Left cardiac atrium (tissue), 4 donors: Measurements from ENCODE around the gene RPS19. TPM values are rescaled to one million over a fixed set of nuclear protein-coding genes. Genes with fewer than 3 reads are reported as not detected.

Experiments
- ATAC-seq, 2 donors: fragments of 200-7000 bp; cut with Tn5 transposase; one replicate each; pipeline ENCODE4 v1.9.1; 2020; ENCODE audit warnings: mild to moderate bottlenecking in 2 of 2, moderate library complexity in 2 of 2
- DNase-seq: peaks from one replicate; pipeline ENCODE4 v3.0.0-alpha.2; 2020
- intact Hi-C, 2 donors: fragments of 100-400 bp; cut with DNase I; formaldehyde crosslinking; loops; one replicate each; pipeline versions ENCODE4 v1.14.1 to v1.15.1; 2022 to 2023
- total RNA-seq, 2 donors: library from RNA; stranded (reverse); fragmentation: NEBNext Ultra II Directional; extraction: Animal tissue kit (Norgen Biotek cat#: 25700); gene quantifications; one replicate each; pipeline ENCODE4 v1.2.1, GENCODE V29; 2021
- donor health status: DM: no; HTN: yes; CAD: no.
- donor health status: DM: no; HTN: yes; CAD: no; lungs with severe emphysema.
- donor health status: DM: yes; HTN: yes; CAD: no.
- donor health status: Dilated cardiomyopathy.

The RPS19 gene
- total RNA-seq, 2 donors from 2014 or later, result 811 to 841 TPM

- intact Hi-C loops, result no loop called here
- DNase-seq (no peak), ATAC-seq (no peak)
These were observed 6.7 kb upstream of the RPS19 start for GRCh38 chr19:41853344-41853743.

GRCh38 chr19:41853768-41854167, 6.3 kb upstream of the RPS19 start:
- no peak for DNase-seq
- ATAC-seq, result no peak
- intact Hi-C loops, result no loop called here

GRCh38 chr19:41859213-41859617, 840 bp upstream of the RPS19 start:
- intact Hi-C loops, result no loop called here

GRCh38 chr19:41860419-41861115, 512 bp downstream of the RPS19 start:
- intact Hi-C loops, result no loop called here

More at GRCh38 chr19:41859213-41859617, 840 bp upstream of the RPS19 start:
- DNase-seq (no peak), ATAC-seq (no peak)

GRCh38 chr19:41861116-41861768, 1.2 kb downstream of the RPS19 start:
- intact Hi-C loops, result no loop called here
- DNase-seq (no peak), ATAC-seq (no peak)

More at GRCh38 chr19:41860419-41861115, 512 bp downstream of the RPS19 start:
- peak; percentile 59 for DNase-seq
- no peak for ATAC-seq

GRCh38 chr19:41861846-41862245, 1.8 kb downstream of the RPS19 start:
- intact Hi-C loops, result no loop called here
- no peak for DNase-seq
- no peak for ATAC-seq

GRCh38 chr19:41862445-41862986, 2.5 kb downstream of the RPS19 start:
- no peak for DNase-seq
- intact Hi-C loops, result no loop called here

GRCh38 chr19:41863209-41863931, 3.3 kb downstream of the RPS19 start:
- ATAC-seq (no peak), DNase-seq (no peak)
- intact Hi-C loops, result no loop called here

More at GRCh38 chr19:41862445-41862986, 2.5 kb downstream of the RPS19 start:
- ATAC-seq, result no peak

GRCh38 chr19:41864374-41864773, 4.3 kb downstream of the RPS19 start:
- intact Hi-C loops, result no loop called here

GRCh38 chr19:41866284-41866683, 6.2 kb downstream of the RPS19 start:
- intact Hi-C loops, result no loop called here
- DNase-seq, result no peak
- ATAC-seq, result no peak

More at GRCh38 chr19:41864374-41864773, 4.3 kb downstream of the RPS19 start:
- no peak for DNase-seq
- no peak for ATAC-seq

- ATAC-seq (no peak), DNase-seq (no peak)
- intact Hi-C loops, result no loop called here
These were observed 8.3 kb downstream of the RPS19 start for GRCh38 chr19:41868120-41868988.

- intact Hi-C loops, result no loop called here
- peak; percentile 18 for DNase-seq
These were observed 8.9 kb downstream of the RPS19 start for GRCh38 chr19:41868989-41869300.

GRCh38 chr19:41869374-41869955, 9.4 kb downstream of the RPS19 start:
- intact Hi-C loops, result no loop called here
- DNase-seq, result no peak
- no peak for ATAC-seq

More at GRCh38 chr19:41868989-41869300, 8.9 kb downstream of the RPS19 start:
- no peak for ATAC-seq

GRCh38 chr19:41870401-41870873, 10.4 kb downstream of the RPS19 start:
- DNase-seq (no peak), ATAC-seq (peak in 1 of 2 donors; percentile 4)
- intact Hi-C loops, result loop anchor here (5.0 to 10.0 kb wide), 2 partner anchors 77 to 204 kb away; partner anchors contain the start of genes GRIK5 (in 1 of the 2) and ZNF574 (in 1 of the 2)

- peak; percentile 32 for DNase-seq
- peak; percentile 8 to 54 for ATAC-seq
- intact Hi-C loops, result loop anchor here (2.0 to 10.0 kb wide), 3 partner anchors 76 to 203 kb away; partner anchors contain the start of genes GRIK5 (in 1 of the 2) and ZNF574 (in 1 of the 2)
These were observed 11.7 kb downstream of the RPS19 start for GRCh38 chr19:41871573-41872383.

GRCh38 chr19:41872384-41872774, 12.3 kb downstream of the RPS19 start:
- no peak for ATAC-seq
- intact Hi-C loops, result loop anchor here (2.0 to 10.0 kb wide), 3 partner anchors 75 to 202 kb away; partner anchors contain the start of genes GRIK5 (in 1 of the 2) and ZNF574 (in 1 of the 2)
- DNase-seq, result peak; percentile 10
